NCI-H2107 treated with DMSO at 0.1 percent for 48 hours (cell line): ENCODE results near the gene PRKCA.
A peak's percentile ranks its signal among the peaks of the same experiment; 100 is the strongest.
"Not testable (repeated sequence)": the region's sequence is repeated elsewhere in the genome, so short reads cannot be mapped to it uniquely, and the experiment has no call there.

Experiments
- DNase-seq: peaks from one replicate; lab custom pipeline; 2025; ENCODE audit not compliant: unreplicated experiment; lab: John Stamatoyannopoulos, UW

Gene PRKCA

DNA sequence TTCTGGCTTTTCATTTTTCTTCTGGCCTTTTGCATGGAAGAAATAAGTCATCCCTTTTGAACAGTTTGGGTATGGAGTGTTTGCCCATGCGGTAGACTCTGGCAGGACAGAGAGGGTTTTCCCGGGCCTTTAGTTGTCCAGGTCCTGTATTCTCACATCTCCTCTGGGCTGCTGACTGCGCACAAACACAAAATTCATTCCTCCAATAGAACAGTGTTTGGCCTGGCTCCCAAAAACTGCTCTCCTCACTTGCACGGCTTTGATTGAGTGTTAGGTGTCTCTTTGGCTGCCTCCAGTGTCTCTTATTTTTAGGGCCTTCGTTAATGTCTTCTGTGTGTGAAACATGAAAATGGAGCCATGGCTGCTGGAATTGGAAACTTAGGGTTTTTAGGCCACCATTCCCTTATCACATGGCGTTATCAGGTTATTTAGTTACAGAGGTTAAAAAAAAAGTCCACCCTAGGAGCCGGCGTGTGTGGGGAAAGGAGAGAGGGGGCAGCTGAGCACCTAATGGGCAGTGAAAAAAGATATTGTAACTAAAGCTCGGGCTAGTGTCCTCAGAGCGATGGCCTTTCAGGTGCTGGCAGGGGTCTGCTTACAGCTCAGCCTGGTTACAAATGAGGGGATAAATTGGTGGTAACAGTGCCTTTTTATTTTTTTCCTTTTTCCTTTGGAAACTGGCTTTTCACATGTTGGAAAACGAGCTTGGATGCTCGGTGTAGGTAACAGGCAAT, 47.3 kb downstream of the PRKCA start:
- no peak for DNase-seq

GRCh38 chr17:66350576-66350975, 48.2 kb downstream of the PRKCA start:
- not testable (repeated sequence) for DNase-seq

- DNase-seq: no peak
Observed at GRCh38 chr17:66351033-66351432, 48.6 kb downstream of the PRKCA start.

GRCh38 chr17:66351701-66352100, 49.3 kb downstream of the PRKCA start:
- no peak for DNase-seq

DNA sequence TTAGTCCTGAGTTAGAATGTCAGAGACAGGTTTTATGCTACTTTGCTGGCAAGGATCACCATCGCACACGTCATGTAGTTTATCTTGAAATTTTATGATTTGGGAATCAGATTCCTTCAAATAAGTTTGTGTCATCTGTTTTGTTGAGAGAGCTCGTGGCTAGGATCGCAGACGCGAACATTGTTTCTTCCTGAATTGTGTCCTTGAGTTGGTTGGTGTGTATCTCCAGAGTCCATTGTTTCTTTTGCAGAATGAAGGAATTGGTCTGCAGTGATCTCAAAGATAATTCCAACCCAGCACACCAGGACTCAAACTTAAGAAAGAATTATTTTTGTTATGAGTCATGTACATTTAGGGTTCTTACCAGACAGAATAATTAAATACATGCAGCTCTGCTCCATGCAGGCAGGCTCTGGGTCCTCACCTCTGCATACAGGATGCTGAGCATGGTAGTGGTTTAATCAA, 51.6 kb downstream of the PRKCA start:
- DNase-seq: no peak

DNA sequence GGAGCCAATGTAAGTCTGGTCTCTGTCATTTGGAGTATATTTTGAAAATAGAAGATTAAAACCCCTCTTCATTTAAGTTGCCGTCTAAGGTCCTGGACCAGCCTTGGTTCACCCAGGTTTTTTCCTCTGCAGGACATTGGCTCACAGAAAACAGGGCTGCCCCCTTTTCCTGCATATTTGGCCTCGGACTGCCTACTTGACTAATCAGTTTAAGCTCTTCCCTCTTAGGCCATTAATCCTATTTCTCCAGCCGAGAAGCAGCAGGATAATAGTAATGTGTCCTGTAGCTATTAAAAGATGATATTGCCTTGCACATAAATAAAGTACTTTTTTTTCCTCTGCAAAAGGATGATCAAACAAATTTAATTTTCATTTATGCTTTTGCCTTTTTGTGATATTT, 52.1 kb downstream of the PRKCA start:
- DNase-seq: no peak

DNA sequence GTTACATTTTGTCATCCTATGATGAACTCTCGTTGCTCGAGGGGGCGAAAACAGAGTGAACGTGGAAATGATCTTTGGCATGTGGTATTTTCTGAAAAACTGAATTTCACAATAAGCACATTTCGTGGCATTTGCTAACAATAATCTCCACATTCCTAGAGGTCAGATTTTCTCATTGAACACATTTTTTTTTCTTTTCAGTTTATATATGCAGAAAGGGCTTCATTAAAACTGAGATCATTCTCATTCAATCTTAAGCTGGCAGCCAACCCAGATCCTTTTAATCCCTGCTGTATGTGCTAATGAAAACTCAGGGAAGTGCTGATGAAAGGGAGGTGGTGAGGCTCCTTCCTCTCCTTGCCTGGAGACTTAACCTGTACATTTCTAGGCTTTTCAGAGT, 52.6 kb downstream of the PRKCA start:
- no peak for DNase-seq

- DNase-seq: no peak
Observed at GRCh38 chr17:66355510-66355909, 53.1 kb downstream of the PRKCA start.

GRCh38 chr17:66357037-66357436, 54.6 kb downstream of the PRKCA start:
- DNase-seq: no peak

DNA sequence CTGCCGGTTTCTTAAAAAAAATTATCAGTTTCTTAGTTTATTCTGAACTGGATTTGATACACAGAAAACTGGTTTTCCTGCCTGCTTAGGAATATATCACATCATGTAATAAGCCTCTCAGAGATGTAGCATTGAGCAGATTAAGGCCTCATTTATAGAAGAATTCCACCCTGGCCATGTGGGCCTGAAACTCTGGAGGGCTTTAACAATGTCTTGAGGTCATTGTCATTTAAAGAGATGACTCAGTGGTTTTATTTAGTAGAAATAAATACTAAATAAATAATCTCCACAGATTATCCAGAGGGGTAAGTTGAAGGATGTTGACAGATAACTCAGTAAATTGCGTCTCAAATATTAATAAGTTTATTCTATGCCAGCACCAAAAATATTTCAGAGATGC, 56.9 kb downstream of the PRKCA start:
- no peak for DNase-seq

- not testable (repeated sequence) for DNase-seq
Observed at GRCh38 chr17:66360961-66361565, 58.6 kb downstream of the PRKCA start.

DNA sequence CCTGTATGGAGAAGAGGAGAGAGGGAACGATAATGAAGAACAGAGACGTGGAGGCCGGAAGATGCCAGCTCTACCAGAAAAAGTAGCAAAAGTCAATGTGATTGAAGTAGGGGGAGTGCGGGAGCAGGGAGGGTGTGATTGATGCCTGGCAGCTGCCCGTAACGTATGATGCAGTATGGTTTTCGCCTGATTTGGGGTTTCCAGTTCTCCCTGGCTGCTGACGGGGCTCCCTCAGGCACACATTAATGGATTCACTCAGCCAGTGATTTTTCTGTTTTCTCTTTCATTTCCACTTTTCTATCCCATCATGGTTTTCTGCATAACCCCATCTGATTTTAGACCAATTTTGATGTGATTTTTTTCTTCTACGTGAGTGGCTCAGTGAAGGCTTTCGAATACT, 62.1 kb downstream of the PRKCA start:
- no peak for DNase-seq

- no peak for DNase-seq
Observed at GRCh38 chr17:66364990-66365490, 62.6 kb downstream of the PRKCA start.

GRCh38 chr17:66365903-66366302, 63.5 kb downstream of the PRKCA start:
- no peak for DNase-seq

GRCh38 chr17:66367107-66367506, 64.7 kb downstream of the PRKCA start:
- no peak for DNase-seq

DNA sequence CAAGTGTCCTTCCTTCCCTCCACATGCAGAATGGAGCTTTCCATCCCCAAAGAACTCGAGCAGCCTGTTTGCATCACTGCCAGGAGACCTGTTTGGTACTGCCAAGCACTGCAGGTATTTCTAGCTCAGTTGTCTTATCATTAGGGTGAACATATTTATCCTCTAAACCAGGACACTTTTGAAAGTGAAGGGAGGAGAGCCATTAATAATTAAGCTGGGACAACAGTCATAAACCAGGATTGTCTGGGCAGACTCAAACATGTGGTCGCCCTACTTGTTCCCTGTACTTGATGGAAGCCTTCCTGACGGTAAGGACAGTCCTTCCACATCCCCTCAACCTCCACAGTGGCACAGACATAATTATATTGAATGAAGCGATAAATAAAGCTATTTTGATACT, 67.4 kb downstream of the PRKCA start:
- DNase-seq: no peak

DNA sequence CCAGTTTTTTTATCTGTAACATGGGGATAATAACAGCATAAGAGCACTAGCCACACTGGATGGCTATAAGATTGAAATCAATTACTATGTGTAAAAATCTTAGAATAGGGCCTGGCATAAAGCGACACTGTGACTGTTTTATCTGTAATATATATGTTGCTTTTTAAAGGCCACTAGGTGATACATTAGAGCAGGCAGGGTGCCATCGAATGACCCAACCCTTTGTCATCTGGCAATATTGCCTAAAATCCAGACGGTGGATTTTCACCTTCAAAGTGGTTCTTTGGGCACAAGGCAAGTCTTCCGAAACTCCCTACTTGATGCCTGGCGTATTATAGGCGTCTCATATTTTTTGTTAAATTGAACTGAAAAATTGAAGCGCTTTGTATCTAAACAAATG, 69.1 kb downstream of the PRKCA start:
- DNase-seq: no peak

DNA sequence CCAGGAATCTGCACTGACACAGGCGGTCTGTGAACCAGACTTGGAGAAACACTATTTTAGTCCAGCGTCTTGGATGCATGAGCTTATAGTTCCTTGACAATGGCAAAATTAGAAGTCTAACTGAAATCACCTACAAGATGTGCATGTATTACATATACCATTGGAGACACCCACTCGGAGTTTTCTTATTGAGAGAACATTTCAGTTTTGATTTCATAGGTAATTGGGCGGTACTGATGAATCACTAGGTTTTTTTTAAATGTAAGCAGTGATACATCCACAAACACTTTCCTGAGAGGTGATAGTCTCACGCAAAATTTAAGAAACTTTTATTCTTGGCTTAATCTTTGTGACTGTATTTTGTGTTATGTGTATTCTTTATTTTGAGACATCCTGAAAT, 69.8 kb downstream of the PRKCA start:
- DNase-seq: no peak

- DNase-seq: no peak
Observed at GRCh38 chr17:66373079-66373478, 70.7 kb downstream of the PRKCA start.

GRCh38 chr17:66373944-66374817, 71.8 kb downstream of the PRKCA start:
- peak; percentile 88 for DNase-seq

DNA sequence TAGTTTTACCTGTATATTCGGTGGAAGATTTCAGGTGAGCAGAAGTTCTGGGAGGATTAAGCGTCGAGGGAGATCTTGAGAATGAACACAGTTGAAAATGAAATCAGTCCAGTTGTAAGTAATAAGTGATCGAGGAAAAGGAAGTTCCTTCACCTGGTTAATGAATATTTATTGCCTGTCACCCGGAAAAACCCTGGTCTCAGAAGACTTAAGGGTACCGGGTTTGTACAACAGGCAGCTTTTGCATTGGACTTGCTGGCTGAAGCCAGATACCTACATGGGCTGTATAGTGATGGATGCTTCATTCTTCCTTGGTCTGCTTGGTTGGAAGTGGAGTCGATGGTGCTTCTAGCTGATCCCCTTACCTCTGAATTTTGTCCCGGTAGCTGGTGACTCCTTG, 72.7 kb downstream of the PRKCA start:
- DNase-seq: no peak

DNA sequence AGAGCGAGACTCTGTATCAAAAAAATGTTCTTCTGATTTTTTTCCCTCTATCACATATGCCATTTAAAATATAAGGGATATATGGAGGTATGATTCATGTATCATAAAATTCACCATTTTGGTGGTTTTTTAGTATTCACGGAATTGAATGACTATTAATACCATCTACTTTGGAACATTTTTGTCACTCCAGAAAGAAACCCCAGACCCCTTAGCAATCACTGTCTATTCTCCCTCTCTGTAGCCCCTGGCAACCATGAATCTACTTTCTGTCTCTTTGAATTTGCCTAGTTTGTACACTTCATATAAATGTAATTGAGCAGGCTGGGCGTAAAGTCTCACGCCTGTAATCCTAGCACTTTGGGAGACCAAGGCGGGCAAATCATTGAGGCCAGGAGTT, 75.9 kb downstream of the PRKCA start:
- no peak for DNase-seq
